HG02571 (cell line): Measurements from ENCODE around the gene HPCAL1.
"Not testable (repeated sequence)": the region's sequence is repeated elsewhere in the genome, so short reads cannot be mapped to it uniquely, and the experiment has no call there.

Source experiments
- ATAC-seq: cut with Tn5 transposase; IDR thresholded peaks from one replicate; pipeline ENCODE4 v1.9.1; 2021; ENCODE audit warnings: mild to moderate bottlenecking, moderate library complexity; ENCODE audit not compliant: unreplicated experiment

The HPCAL1 gene

GRCh38 chr2:10283106-10284062, 19.3 kb upstream of the HPCAL1 start:
- ATAC-seq = no peak

GRCh38 chr2:10284108-10284870, 18.4 kb upstream of the HPCAL1 start:
- no peak for ATAC-seq

GRCh38 chr2:10285191-10285555, 17.5 kb upstream of the HPCAL1 start:
- no peak for ATAC-seq

GRCh38 chr2:10285556-10286198, 17.0 kb upstream of the HPCAL1 start:
- no peak for ATAC-seq

GRCh38 chr2:10286216-10287037, 16.3 kb upstream of the HPCAL1 start:
- ATAC-seq = no peak

DNA sequence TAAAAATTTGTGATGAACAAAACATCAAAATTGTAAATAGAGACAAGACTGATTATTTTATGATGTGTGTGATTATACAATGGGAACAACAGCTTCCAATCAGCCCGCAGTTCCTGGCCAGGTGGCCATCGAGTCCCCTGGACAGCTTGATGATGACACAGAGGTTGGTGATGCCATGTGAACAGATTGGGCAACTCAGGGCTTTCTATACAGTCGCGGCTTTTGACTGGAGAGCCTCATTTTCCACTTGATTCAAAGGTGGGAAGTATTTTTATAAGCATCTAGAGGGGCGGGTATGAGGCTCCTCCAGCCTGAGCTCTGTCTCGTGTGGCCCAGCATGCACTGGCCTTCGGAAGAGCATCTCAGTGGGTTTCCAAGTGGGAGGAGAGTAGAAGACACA, 14.9 kb upstream of the HPCAL1 start:
- no peak for ATAC-seq

GRCh38 chr2:10288606-10289005, 14.1 kb upstream of the HPCAL1 start:
- ATAC-seq = no peak

GRCh38 chr2:10289352-10289751, 13.4 kb upstream of the HPCAL1 start:
- ATAC-seq = no peak

- ATAC-seq = no peak
Measured at GRCh38 chr2:10289891-10290290, 12.8 kb upstream of the HPCAL1 start.

GRCh38 chr2:10291376-10291775, 11.3 kb upstream of the HPCAL1 start:
- not testable (repeated sequence) for ATAC-seq

DNA sequence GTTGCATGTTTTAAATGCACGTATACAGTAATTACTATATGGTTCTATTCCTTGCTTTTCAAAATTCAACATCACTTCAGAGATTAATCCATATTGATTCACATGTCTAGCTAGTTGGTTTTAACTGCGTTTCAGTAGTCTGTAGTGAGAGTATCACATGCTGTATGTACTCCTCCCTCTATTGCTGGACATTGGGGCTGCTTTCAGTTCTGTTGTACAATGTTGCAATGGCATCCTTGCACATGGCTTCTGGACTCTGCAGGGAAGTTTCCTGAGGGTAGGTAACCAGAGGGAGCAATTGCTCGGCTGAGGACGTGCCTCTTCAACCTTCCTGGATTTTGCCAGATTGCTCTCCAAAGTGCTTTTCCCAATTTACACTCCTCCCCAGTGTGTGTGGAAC, 10.7 kb upstream of the HPCAL1 start:
- no peak for ATAC-seq

DNA sequence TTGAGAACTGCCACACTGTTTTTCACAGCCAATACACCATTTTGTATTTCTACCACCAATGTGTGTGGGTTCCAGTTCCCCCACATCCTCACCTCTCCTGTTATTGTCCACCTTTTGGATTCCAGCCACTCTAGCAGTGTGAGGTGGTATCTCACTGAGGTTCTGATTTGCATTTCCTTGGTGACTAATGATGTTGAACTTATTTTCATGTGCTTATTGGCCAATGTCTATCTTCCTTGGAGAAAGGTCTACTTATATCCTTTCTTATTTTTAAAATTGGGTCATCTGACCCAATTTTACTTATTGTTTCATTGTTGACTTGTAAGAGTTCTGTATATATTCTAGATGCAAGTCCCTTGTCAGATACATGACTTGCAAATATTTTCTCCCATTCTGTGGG, 9.1 kb upstream of the HPCAL1 start:
- ATAC-seq = no peak

- ATAC-seq = no peak
Measured at GRCh38 chr2:10294077-10294476, 8.6 kb upstream of the HPCAL1 start.

DNA sequence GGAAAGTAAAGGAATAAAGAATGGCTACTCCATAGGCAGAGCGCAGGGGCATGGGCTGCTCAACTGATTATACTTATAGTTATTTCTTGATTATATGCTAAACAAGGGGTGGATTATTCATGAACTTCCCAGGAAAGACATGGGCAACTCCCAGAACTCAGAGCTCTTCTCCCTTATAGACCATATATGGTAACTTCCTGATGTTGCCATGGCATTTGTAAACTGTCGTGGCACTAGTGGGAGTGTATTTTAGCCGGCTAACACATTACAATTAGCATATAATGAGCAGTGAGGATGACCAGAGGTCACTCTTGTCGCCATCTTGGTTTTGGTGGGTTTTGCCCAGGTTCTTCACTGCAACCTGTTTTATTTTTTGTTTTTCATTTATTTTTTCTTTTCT, 7.1 kb upstream of the HPCAL1 start:
- not testable (repeated sequence) for ATAC-seq

GRCh38 chr2:10296142-10296541, 6.6 kb upstream of the HPCAL1 start:
- ATAC-seq = no peak

DNA sequence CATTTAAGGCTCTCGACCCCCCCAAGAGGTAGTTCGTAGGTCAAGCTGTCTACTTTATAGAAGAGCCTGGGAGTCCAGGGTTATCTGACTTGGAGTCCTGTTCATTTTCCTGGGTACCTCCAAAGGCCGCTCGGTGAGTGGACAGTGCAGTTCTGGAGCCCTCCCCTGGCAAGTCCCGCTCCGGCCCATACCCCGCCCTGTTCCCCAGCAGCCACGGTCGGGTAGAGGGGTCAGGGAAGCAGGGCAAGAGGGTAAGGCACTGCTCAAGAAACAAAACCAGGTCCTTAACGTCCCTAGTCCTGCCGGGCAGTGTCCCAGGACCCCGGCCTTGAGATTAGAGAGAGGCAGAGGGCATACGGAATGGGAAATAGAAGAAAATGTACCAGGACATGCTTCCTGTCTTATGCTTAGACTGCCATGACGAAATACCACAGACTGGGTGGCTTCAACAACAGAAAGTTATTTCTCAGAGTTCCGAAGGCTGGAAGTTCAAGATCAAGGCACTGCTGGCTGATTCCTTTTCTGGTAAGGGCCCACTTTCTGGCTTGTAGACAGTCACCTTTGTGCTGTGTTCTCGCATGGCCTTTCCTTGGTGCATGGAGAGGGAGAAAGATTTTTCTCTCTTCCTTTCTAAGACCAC, 5.4 kb upstream of the HPCAL1 start:
- ATAC-seq = no peak

DNA sequence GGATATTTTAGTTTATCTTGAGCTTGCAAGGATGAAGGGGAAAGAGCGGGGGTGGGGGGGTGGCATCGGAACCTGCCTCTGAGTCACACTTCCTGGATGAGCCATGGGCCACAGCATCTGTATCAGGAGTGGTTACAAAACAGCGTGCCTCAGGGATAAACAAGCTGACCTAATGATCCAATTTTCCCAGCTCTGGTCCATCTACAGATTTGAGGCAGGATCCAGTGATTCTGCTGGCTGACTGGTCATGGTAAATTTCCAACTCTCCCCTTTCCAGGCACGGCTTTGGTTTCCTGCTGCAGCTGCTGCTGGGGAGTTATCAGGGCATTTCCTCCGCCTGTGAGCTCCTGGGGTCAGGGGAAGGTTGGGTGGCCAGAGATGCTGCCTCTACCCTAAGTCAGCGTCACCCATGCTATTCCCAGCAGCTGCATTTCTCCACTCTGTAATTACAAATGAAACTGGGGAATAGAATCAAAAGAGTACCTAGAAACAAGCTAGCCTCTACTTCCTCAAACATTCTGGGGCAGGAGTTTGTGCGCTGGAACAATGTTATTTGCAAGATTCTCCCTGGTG, 4.7 kb upstream of the HPCAL1 start:
- no peak for ATAC-seq

- ATAC-seq = not testable (repeated sequence)
Measured at GRCh38 chr2:10298777-10299176, 3.9 kb upstream of the HPCAL1 start.

DNA sequence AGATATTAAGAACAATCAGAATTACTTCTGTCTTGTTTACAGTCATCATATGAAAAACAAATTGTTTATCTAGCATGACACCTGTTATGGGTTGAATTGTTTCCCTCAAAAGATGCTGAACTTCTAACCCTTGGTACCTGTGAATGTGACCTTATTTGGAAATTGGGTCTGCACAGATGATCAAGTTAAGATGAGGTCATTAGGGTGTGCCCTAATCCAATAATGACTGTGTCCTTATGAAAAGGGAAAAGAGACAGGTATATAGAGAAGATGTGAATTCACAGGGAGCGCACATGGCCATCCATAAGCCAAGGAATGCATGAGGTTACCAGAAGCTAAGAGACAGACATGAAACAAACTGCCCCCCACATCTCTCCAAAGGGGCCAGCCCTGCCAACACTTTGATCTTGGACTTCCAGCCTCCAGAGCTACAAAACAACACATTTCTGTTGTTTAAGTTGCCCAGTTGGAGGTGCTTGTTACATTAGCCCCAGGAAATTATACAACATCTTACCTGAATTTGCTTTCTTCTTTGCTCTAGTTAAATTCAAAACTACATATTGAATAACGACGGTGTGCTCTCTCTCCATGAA, 2.3 kb upstream of the HPCAL1 start:
- ATAC-seq = no peak
